Calu3 (cell line): ENCODE results near the gene SLC9A4. TPM values are rescaled to one million over a fixed set of nuclear protein-coding genes. Genes with fewer than 3 reads are reported as not detected.

Experiments
- BruUV-seq: library from RNA; stranded (reverse); fragments of 400-500 nt; replicated peaks from 2 replicates; lab custom pipeline; 2021; lab: Mats Ljungman, UMichigan
- CTCF ChIA-PET: fragments of 300-600 bp; sonication (Branson Sonifier 250); formaldehyde crosslinking; loops from one replicate; lab custom pipeline; 2022; ENCODE audit warnings: antibody characterized with exemption; lab: Charles Lee
- DNase-seq: peaks from one replicate; pipeline ENCODE4 v3.0.0; 2022
- H3K27ac Mint-ChIP-seq: one replicate; pipeline ENCODE4 v1.8.0; 2022; ENCODE audit warnings: mixed read lengths; ENCODE audit not compliant: unreplicated experiment
- H3K27me3 Mint-ChIP-seq: one replicate; pipeline ENCODE4 v1.8.0; 2022; ENCODE audit warnings: mixed read lengths; ENCODE audit not compliant: unreplicated experiment
- H3K36me3 Mint-ChIP-seq: one replicate; pipeline ENCODE4 v1.8.0; 2022; ENCODE audit warnings: mild to moderate bottlenecking, moderate library complexity, mixed read lengths; ENCODE audit not compliant: insufficient read depth, unreplicated experiment
- H3K4me1 Mint-ChIP-seq: one replicate; pipeline ENCODE4 v1.8.0; 2022; ENCODE audit warnings: mild to moderate bottlenecking, low read depth, mixed read lengths; ENCODE audit not compliant: unreplicated experiment
- H3K4me3 Mint-ChIP-seq: one replicate; pipeline ENCODE4 v1.8.0; 2022; ENCODE audit warnings: mild to moderate bottlenecking, low read depth, moderate library complexity, mixed read lengths; ENCODE audit not compliant: unreplicated experiment
- H3K9me3 Mint-ChIP-seq: one replicate; pipeline ENCODE4 v1.8.0; 2022; ENCODE audit warnings: low read depth, mixed read lengths; ENCODE audit not compliant: unreplicated experiment
- intact Hi-C: fragments of 100-400 bp; cut with micrococcal nuclease; formaldehyde crosslinking; loops from one replicate; pipeline ENCODE4 v1.10.0; 2022; ENCODE audit not compliant: unreplicated experiment
- total RNA-seq: library from RNA; stranded (reverse); gene quantifications from 2 replicates; pipeline ENCODE4 v1.2.3, GENCODE V29; 2022
- TF ChIP-seq, protein P1 (sequence below): fragments of 200-600 bp; IDR thresholded peaks from one replicate; pipeline ENCODE4 v1.8.0; 2022; ENCODE audit warnings: antibody characterized with exemption; ENCODE audit not compliant: unreplicated experiment

SLC9A4 gene
- total RNA-seq, 1 experiment from 2014 or later = 0.12 TPM

DNA sequence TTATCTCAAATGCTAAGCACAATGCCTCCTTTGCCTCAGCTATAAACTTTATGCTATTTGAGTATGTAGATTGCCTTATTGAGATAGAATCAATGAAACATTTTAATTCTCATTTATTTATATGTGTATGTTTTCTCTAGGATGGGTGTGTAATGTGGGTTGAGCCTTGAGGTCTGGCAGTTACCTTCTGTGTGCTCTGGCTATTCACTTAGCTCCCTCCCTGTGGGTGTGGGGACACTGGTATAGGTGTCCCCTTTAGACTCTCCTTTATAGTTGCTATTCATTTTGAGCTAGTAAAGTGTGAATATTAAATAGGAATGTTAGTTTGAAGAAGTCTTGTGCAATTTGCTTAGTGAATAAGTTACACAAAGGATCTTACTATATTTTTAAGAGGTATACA, 1.8 kb downstream of the SLC9A4 start:
- Mint-ChIP-seq H3K36me3 (no peaks in the 10 kb centered on the region), H3K4me3 (no peak overlapping the region), H3K27me3 (peaks cover 12% of the 10 kb centered on the region), H3K9me3 (peaks cover 10% of the 10 kb centered on the region), H3K27ac (no peak overlapping the region), H3K4me1 (no peaks in the 10 kb centered on the region)
- no TSS peak for BruUV-seq
- CTCF ChIA-PET = interaction anchor here (1.8 to 3.6 kb wide), 3 partner anchors 8 to 141 kb away, joined by 5 to 32 read pairs (median 16); no protein-coding TSS in a partner anchor
- TF ChIP-seq, protein P1, sequence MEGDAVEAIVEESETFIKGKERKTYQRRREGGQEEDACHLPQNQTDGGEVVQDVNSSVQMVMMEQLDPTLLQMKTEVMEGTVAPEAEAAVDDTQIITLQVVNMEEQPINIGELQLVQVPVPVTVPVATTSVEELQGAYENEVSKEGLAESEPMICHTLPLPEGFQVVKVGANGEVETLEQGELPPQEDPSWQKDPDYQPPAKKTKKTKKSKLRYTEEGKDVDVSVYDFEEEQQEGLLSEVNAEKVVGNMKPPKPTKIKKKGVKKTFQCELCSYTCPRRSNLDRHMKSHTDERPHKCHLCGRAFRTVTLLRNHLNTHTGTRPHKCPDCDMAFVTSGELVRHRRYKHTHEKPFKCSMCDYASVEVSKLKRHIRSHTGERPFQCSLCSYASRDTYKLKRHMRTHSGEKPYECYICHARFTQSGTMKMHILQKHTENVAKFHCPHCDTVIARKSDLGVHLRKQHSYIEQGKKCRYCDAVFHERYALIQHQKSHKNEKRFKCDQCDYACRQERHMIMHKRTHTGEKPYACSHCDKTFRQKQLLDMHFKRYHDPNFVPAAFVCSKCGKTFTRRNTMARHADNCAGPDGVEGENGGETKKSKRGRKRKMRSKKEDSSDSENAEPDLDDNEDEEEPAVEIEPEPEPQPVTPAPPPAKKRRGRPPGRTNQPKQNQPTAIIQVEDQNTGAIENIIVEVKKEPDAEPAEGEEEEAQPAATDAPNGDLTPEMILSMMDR = no peak
- no peak for DNase-seq
- intact Hi-C loops = loop anchor here (5.0 kb wide), 1 partner anchor 43 kb away; no protein-coding TSS in a partner anchor

DNA sequence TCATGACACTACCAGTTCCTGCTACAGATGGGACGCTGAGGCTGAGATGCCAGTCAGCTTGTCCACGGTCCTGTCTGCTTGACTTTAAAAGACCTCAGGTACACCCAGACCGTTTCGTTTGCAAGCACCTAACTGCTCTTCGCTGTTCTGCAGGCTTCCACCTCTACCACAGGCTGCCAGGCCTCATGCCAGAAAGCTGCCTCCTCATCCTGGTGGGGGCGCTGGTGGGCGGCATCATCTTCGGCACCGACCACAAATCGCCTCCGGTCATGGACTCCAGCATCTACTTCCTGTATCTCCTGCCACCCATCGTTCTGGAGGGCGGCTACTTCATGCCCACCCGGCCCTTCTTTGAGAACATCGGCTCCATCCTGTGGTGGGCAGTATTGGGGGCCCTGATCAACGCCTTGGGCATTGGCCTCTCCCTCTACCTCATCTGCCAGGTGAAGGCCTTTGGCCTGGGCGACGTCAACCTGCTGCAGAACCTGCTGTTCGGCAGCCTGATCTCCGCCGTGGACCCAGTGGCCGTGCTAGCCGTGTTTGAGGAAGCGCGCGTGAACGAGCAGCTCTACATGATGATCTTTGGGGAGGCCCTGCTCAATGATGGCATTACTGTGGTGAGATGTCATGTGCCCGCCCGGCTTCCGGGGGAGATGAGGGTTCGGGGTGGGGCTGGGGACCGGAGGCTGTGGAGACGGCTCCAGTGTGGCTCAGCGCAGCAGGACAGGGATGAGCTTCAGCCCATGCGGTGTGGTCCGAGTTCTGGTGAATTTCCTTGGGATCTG, 5.9 kb downstream of the SLC9A4 start:
- Mint-ChIP-seq H3K9me3 (peaks cover 3% of the 10 kb centered on the region), H3K4me1 (no peaks in the 10 kb centered on the region), H3K27ac (no peak overlapping the region), H3K4me3 (no peak overlapping the region), H3K27me3 (no peaks in the 10 kb centered on the region), H3K36me3 (no peaks in the 10 kb centered on the region)
- CTCF ChIA-PET = no interaction called here
- DNase-seq = no peak
- intact Hi-C loops = no loop called here
- no TSS peak for BruUV-seq
- TF ChIP-seq, protein P1 = no peak

GRCh38 chr2:102480285-102481195, 7.5 kb downstream of the SLC9A4 start:
- CTCF ChIA-PET = no interaction called here
- Mint-ChIP-seq H3K36me3 (no peaks in the 10 kb centered on the region), H3K4me1 (no peaks in the 10 kb centered on the region), H3K9me3 (peaks cover 3% of the 10 kb centered on the region), H3K27ac (no peak overlapping the region), H3K27me3 (no peaks in the 10 kb centered on the region), H3K4me3 (no peak overlapping the region)
- no TSS peak for BruUV-seq
- no peak for DNase-seq
- intact Hi-C loops = loop anchor here (2.0 kb wide), 1 partner anchor 36 kb away; no protein-coding TSS in a partner anchor
- TF ChIP-seq, protein P1 = no peak

- H3K27me3 Mint-ChIP-seq = no peaks in the 10 kb centered on the region
- TF ChIP-seq, protein P1 = no peak
- intact Hi-C loops = loop anchor here (2.0 kb wide), 1 partner anchor 35 kb away; no protein-coding TSS in a partner anchor
- no peak overlapping the region for H3K4me3 Mint-ChIP-seq
- no peaks in the 10 kb centered on the region for H3K36me3 Mint-ChIP-seq
- CTCF ChIA-PET = no interaction called here
- peaks cover 4% of the 10 kb centered on the region for H3K4me1 Mint-ChIP-seq
- BruUV-seq = no TSS peak
- H3K9me3 Mint-ChIP-seq = no peaks in the 10 kb centered on the region
- no peak overlapping the region for H3K27ac Mint-ChIP-seq
- no peak for DNase-seq
These were observed 8.9 kb downstream of the SLC9A4 start for GRCh38 chr2:102481931-102482330.
